Karpas-422 (cell line): Measurements from ENCODE around the gene MYO18A. TPM values are rescaled to one million over a fixed set of nuclear protein-coding genes. Genes with fewer than 3 reads are reported as not detected.

Source experiments
- DNase-seq: peaks from one replicate; pipeline ENCODE4 v3.0.0-alpha.2; 2015
- H2AFZ ChIP-seq: fragments of 200-600 bp; sonication (generic); 2 replicates; pipeline ENCODE4 v1.6.1; 2014; ENCODE audit warnings: antibody characterized with exemption, low read length, mixed read lengths
- H3K27ac ChIP-seq: fragments of 200-600 bp; sonication (generic); 2 replicates; pipeline ENCODE4 v1.5.1; 2014; ENCODE audit warnings: mild to moderate bottlenecking, low read length, moderate library complexity
- H3K27me3 ChIP-seq: fragments of 200-600 bp; sonication (generic); 2 replicates; pipeline ENCODE4 v1.6.1; 2014; ENCODE audit warnings: low read length, mixed read lengths
- H3K36me3 ChIP-seq: fragments of 200-600 bp; sonication (generic); 2 replicates; pipeline ENCODE4 v1.6.1; 2014; ENCODE audit warnings: low read length, mixed read lengths; ENCODE audit not compliant: insufficient read depth
- H3K4me1 ChIP-seq: fragments of 200-600 bp; sonication (generic); 2 replicates; pipeline ENCODE4 v1.6.1; 2014; ENCODE audit warnings: mild to moderate bottlenecking, low read length, mixed read lengths
- H3K4me2 ChIP-seq: fragments of 200-600 bp; sonication (generic); 2 replicates; pipeline ENCODE4 v1.6.1; 2014; ENCODE audit warnings: low read length, low read depth, mild to moderate bottlenecking; ENCODE audit not compliant: poor library complexity, severe bottlenecking
- H3K4me3 ChIP-seq: fragments of 200-600 bp; sonication (generic); 2 replicates; pipeline ENCODE4 v1.5.1; 2014; ENCODE audit warnings: mild to moderate bottlenecking, antibody characterized with exemption, low read length, mixed read lengths
- H3K79me2 ChIP-seq: fragments of 200-600 bp; sonication (generic); 2 replicates; pipeline ENCODE4 v1.6.1; 2014; ENCODE audit warnings: mild to moderate bottlenecking, low read length, mixed read lengths
- H3K9ac ChIP-seq: fragments of 200-600 bp; sonication (generic); 2 replicates; pipeline ENCODE4 v1.6.0; 2014; ENCODE audit warnings: low read length
- H3K9me2 ChIP-seq: fragments of 200-600 bp; sonication (generic), shearing (Covaris generic); replicated peaks from 2 replicates; pipeline ENCODE4 v1.6.0; 2014; ENCODE audit warnings: mild to moderate bottlenecking, low read length, moderate library complexity; ENCODE audit not compliant: insufficient read depth
- H3K9me3 ChIP-seq: fragments of 300-700, 200-600 bp; sonication (generic); 2 replicates; pipeline ENCODE4 v1.6.1; 2014; ENCODE audit warnings: low read length, mixed read lengths
- H4K20me1 ChIP-seq: fragments of 200-600 bp; sonication (generic); 2 replicates; pipeline ENCODE4 v1.6.1; 2014; ENCODE audit warnings: mild to moderate bottlenecking, antibody characterized with exemption, low read length, low read depth; ENCODE audit not compliant: insufficient read depth
- total RNA-seq: library from RNA; depleted of rRNA; stranded (reverse); fragments of >200 nt; shearing (Covaris generic); gene quantifications from 2 replicates; pipeline ENCODE4 v1.2.3, GENCODE V29; 2014; ENCODE audit warnings: low replicate concordance

MYO18A gene
- total RNA-seq, 1 experiment from 2014 or later, result 16.4 TPM

DNA sequence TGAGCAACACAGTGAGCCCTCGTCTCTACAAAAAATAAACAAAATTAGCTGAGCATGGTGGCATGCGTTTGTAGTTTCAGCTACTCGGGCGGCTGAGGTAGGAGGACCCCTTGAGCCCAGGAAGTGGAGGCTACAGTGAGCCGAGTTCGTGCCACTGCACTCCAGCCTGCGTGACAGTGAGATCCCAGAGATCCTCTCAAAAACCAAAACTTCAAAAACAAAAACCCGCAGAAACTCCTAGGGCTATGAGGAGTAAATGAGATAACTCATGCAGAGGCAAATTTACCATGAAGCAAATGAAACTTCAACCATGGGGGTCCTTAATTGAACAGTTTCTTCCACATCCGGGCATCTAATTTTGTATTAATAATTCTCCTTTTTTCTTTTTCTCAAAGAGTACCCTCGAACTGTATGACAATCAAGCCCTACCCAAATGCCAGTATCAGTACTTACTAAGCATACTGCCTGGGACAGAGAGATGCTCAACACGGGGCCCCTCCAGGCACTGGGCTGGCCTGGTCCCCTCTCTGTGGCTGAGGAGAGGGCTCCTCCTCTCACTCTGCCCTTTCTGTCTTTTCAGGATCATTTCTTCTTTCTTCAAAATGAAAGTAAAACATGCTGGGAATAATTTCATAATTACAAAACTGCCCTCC is 138.0 kb downstream of the MYO18A start:
- H4K20me1 ChIP-seq, result no peaks in the 10 kb centered on the region; the same call in 1 of the 2 replicates
- no peak overlapping the region for H3K27ac ChIP-seq
- no peak overlapping the region for H2AFZ ChIP-seq
- no peaks in the 10 kb centered on the region for H3K9me3 ChIP-seq
- H3K4me3 ChIP-seq, result no peak overlapping the region
- no peak overlapping the region for H3K9ac ChIP-seq
- no peak for DNase-seq
- no peaks in the 10 kb centered on the region for H3K36me3 ChIP-seq
- peak overlapping the region; percentile 29 for H3K4me2 ChIP-seq
- H3K4me1 ChIP-seq, result peaks cover 21% of the 10 kb centered on the region
- H3K9me2 ChIP-seq, result no peaks in the 10 kb centered on the region
- H3K27me3 ChIP-seq, result no peaks in the 10 kb centered on the region
- H3K79me2 ChIP-seq, result no peaks in the 10 kb centered on the region

GRCh38 chr17:29041571-29041970 is 138.6 kb downstream of the MYO18A start:
- Histone ChIP-seq H3K4me1 (peaks cover 21% of the 10 kb centered on the region), H3K79me2 (no peaks in the 10 kb centered on the region), H3K9me2 (no peaks in the 10 kb centered on the region), H3K36me3 (no peaks in the 10 kb centered on the region), H3K27me3 (no peaks in the 10 kb centered on the region), H2AFZ (no peak overlapping the region), H3K4me3 (no peak overlapping the region), H3K27ac (no peak overlapping the region), H3K9ac (no peak overlapping the region), H4K20me1 (no peaks in the 10 kb centered on the region; the same call in 1 of the 2 replicates), H3K9me3 (no peaks in the 10 kb centered on the region), H3K4me2 (no peak overlapping the region)
- DNase-seq, result no peak

DNA sequence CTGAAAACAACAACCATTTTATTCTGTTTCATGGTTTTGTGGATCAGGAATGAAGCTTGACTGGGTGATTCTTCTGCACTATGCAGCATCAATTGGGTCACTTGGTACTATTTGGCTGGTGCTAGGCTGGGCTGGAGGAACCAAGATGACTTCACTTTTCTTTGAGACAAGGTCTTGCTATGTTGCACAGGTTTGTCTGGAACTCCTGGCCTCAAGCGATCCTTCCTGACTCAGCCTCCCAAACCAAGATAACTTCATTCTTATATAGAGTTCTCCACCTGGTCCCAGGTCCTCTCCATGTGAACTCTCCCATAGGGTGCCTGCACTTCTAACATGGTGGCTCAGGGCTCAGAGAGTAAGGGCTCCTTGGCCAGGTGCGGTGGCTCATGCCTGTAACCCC is 139.1 kb downstream of the MYO18A start:
- no peaks in the 10 kb centered on the region for H3K27me3 ChIP-seq
- no peaks in the 10 kb centered on the region; the same call in 1 of the 2 replicates for H4K20me1 ChIP-seq

GRCh38 chr17:29039764-29040598 is 140.2 kb downstream of the MYO18A start:
- Histone ChIP-seq H3K27ac (no peak overlapping the region), H3K27me3 (no peaks in the 10 kb centered on the region), H3K4me2 (no peak overlapping the region), H3K4me3 (no peak overlapping the region), H2AFZ (no peak overlapping the region), H3K36me3 (no peaks in the 10 kb centered on the region), H3K4me1 (peaks cover 12% of the 10 kb centered on the region), H3K9ac (no peak overlapping the region), H3K79me2 (no peaks in the 10 kb centered on the region), H3K9me2 (no peaks in the 10 kb centered on the region), H4K20me1 (no peaks in the 10 kb centered on the region; the same call in 1 of the 2 replicates), H3K9me3 (no peaks in the 10 kb centered on the region)
- DNase-seq, result no peak

More for the DNA sequence above, 139.1 kb downstream of the MYO18A start:
- Histone ChIP-seq H3K9me2 (no peaks in the 10 kb centered on the region), H3K9ac (no peak overlapping the region), H3K27ac (no peak overlapping the region), H3K79me2 (no peaks in the 10 kb centered on the region), H3K4me2 (no peak overlapping the region), H3K4me1 (peaks cover 18% of the 10 kb centered on the region), H3K36me3 (no peaks in the 10 kb centered on the region), H3K9me3 (no peaks in the 10 kb centered on the region), H3K4me3 (no peak overlapping the region), H2AFZ (no peak overlapping the region)
- no peak for DNase-seq

DNA sequence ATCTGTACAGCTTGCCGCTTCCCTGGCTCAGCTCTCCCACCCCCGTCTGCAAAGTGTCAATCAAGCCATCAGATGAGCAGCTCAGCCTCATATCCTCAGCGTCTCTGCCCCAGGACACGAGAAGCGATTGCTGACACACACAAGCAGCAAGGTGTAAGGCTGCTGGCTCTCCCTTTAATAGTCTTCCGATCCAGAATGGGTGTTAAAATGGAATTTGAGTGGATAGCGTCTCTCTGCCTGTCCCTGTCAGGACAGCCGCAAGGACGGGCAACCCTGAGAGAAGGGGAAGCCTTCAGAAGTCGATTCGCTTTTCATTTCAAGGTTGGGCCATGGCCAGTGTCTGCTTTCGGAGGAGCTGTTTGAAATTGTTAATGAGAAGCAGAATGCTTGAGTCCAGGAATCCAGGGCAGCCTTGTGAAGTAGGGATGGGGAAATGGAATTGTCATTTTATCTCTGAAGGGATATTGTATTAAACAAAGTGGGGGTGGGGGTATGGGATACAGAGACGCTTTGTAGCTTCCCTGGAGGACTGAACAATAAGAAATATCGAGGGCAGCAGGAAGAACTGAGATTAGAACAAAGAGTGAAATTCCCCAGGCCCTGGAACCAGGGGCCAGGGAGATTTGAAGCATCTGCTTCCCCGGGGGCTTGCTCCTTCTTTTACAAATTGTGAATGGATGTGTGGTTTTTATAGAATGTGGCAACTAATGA is 142.0 kb downstream of the MYO18A start:
- Histone ChIP-seq H3K4me3 (no peak overlapping the region), H3K27me3 (peaks cover 5% of the 10 kb centered on the region; the same call in 1 of the 2 replicates), H3K79me2 (no peaks in the 10 kb centered on the region), H4K20me1 (no peaks in the 10 kb centered on the region), H3K9ac (no peak overlapping the region), H3K9me3 (0 out of 2 replicates have a peak, but pooled peaks cover 4% of the 10 kb centered on the region), H3K9me2 (no peaks in the 10 kb centered on the region), H3K4me1 (peaks cover 9% of the 10 kb centered on the region), H3K27ac (no peak overlapping the region), H2AFZ (no peak overlapping the region), H3K36me3 (no peaks in the 10 kb centered on the region), H3K4me2 (no peak overlapping the region)
- no peak for DNase-seq

- Histone ChIP-seq H4K20me1 (no peaks in the 10 kb centered on the region), H3K9me2 (no peaks in the 10 kb centered on the region), H3K4me1 (peaks cover 4% of the 10 kb centered on the region), H3K27me3 (peaks cover 5% of the 10 kb centered on the region; the same call in 1 of the 2 replicates), H3K4me2 (no peak overlapping the region), H3K79me2 (no peaks in the 10 kb centered on the region), H3K27ac (no peak overlapping the region), H3K4me3 (no peak overlapping the region), H3K9ac (no peak overlapping the region), H3K36me3 (no peaks in the 10 kb centered on the region), H2AFZ (no peak overlapping the region), H3K9me3 (0 out of 2 replicates have a peak, but pooled peaks cover 4% of the 10 kb centered on the region)
- no peak for DNase-seq
Measured at GRCh38 chr17:29037739-29038084, 142.5 kb downstream of the MYO18A start.

DNA sequence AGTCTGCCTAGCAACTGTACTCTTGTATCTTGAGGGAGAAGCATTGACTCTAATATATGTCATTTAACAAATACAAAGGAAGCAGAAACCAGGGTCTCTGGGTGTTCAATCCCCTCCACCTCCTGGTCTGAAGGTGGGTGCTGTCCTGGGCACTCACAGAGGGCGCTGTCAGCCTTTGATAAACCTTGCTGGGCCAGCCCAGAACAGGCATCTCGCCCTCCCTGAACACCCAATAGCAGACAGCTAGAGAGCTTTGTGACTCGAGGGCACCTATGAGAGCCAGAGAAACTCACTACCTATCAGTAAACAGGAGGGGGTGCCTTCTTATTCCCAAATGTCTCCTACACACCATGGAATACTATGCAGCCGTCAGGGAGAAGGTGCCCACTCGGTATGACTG is 143.6 kb downstream of the MYO18A start:
- Histone ChIP-seq H3K27me3 (peaks cover 5% of the 10 kb centered on the region; the same call in 1 of the 2 replicates), H3K4me2 (no peak overlapping the region), H2AFZ (no peak overlapping the region), H3K4me1 (no peaks in the 10 kb centered on the region), H3K79me2 (no peaks in the 10 kb centered on the region), H3K9me2 (no peaks in the 10 kb centered on the region), H3K9me3 (0 out of 2 replicates have a peak, but pooled peaks cover 4% of the 10 kb centered on the region), H3K9ac (no peak overlapping the region), H3K27ac (no peak overlapping the region), H4K20me1 (no peaks in the 10 kb centered on the region), H3K4me3 (no peak overlapping the region), H3K36me3 (no peaks in the 10 kb centered on the region)
- peak; percentile 52 for DNase-seq

GRCh38 chr17:29034510-29034909 is 145.7 kb downstream of the MYO18A start:
- Histone ChIP-seq H3K4me1 (no peaks in the 10 kb centered on the region), H3K27ac (no peak overlapping the region), H3K9ac (no peak overlapping the region), H3K36me3 (no peaks in the 10 kb centered on the region), H3K79me2 (no peaks in the 10 kb centered on the region), H3K4me2 (no peak overlapping the region), H3K4me3 (no peak overlapping the region), H2AFZ (no peak overlapping the region), H3K9me3 (0 out of 2 replicates have a peak, but pooled peaks cover 4% of the 10 kb centered on the region), H3K27me3 (peaks cover 5% of the 10 kb centered on the region; the same call in 1 of the 2 replicates), H3K9me2 (no peaks in the 10 kb centered on the region), H4K20me1 (no peaks in the 10 kb centered on the region)
- DNase-seq, result no peak
